LNCaP clone FGC (cell line): ENCODE results near the gene PBXIP1.

Experiments
- DNase-seq: peaks from one replicate; pipeline ENCODE4 v3.0.0-alpha.2; 2011; ENCODE audit warnings: low read depth
- H3K4me3 ChIP-seq: 2 replicates; pipeline ENCODE4 v1.5.1; 2011; ENCODE audit warnings: mild to moderate bottlenecking, low read depth, low read length, control low read depth
- CTCF ChIP-seq: IDR thresholded peaks from 2 replicates; pipeline ENCODE4 v1.5.1; 2012; ENCODE audit warnings: mild to moderate bottlenecking; ENCODE audit not compliant: control insufficient read depth, insufficient read depth; ENCODE audit errors: extremely low read depth

The PBXIP1 gene

GRCh38 chr1:155002464-155003226 lies 46.7 kb upstream of the PBXIP1 start, which contains the start of gene ZBTB7B:
ZBTB7B (plus strand) TSS chr1:155002802; CDS start chr1:155014661, 11,859 bp downstream.
- peak within 1 kb of the TSS; percentile 67 for H3K4me3 ChIP-seq
- no peak for DNase-seq
- TF ChIP-seq CTCF = no peak

GRCh38 chr1:155001675-155002463 lies 46.0 kb upstream of the PBXIP1 start:
- H3K4me3 ChIP-seq = peak overlapping the region; percentile 65
- DNase-seq = peak; percentile 98
- peak; percentile 33; the same call in 1 of the 2 replicates for TF ChIP-seq CTCF

- DNase-seq = no peak
- TF ChIP-seq CTCF = no peak
- peak overlapping the region; percentile 65 for H3K4me3 ChIP-seq
Measured at GRCh38 chr1:155001425-155001674, 45.5 kb upstream of the PBXIP1 start.

- H3K4me3 ChIP-seq = peak overlapping the region; percentile 65
- DNase-seq = peak; percentile 97
- TF ChIP-seq CTCF = peak; percentile 10; the same call in 1 of the 2 replicates
Measured at GRCh38 chr1:155000726-155001424, 45.0 kb upstream of the PBXIP1 start.

- H3K4me3 ChIP-seq = peak overlapping the region; percentile 65
- no peak for DNase-seq
- no peak for TF ChIP-seq CTCF
Measured at GRCh38 chr1:155000411-155000725, 44.5 kb upstream of the PBXIP1 start.

GRCh38 chr1:154999571-155000410 lies 43.9 kb upstream of the PBXIP1 start:
- no peak for DNase-seq
- TF ChIP-seq CTCF = no peak
- H3K4me3 ChIP-seq = peak overlapping the region; percentile 65
